ENCODE measurements around the gene CRISPLD2. TPM values are rescaled to one million over a fixed set of nuclear protein-coding genes. Genes with fewer than 3 reads are reported as not detected.

Gene CRISPLD2
- total and polyA plus RNA-seq, 9 of the 15 experiments (the other 6 are each of a cell fraction or from before 2014, with no cell fraction given): 0.03 to 0.24 (median 0.04) TPM; not detected in 4

DNA sequence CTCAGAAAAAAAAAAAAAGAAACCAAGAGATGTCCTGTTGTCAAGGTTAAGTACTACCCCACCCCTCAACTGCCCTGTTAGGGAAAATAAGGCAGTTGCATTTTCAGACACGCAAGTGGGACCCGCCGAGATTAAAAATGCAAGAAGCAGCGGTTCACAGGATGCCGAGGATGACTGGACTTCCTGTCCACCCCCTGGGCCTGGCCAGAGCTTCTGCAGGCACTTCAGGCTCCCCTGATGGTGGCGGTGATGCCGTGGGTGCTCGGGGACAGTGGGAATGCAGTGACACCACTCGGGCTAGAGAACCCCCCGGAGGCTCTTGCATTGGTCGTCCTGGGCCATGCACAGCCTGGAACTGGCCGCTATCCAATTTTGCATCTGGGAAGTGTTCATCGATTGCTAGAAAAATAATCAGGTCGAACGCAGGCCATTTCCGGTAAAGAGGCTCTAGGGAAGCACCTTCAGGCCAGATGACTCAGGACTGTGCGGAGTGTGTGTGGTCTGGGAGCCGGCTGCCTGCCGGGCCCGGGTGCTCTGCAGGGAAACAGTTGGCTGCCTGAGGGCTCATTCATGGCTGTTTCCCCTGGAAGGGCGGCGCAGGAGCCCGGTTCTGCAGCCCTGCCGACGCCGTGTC, 13.4 kb upstream of the CRISPLD2 start (continued):
- TF ChIP-seq GTF2B (IDR thresholded peaks at IDR 0.05; ENCODE audit: extremely low read depth, insufficient read length) (no peak), ZNF274 (IDR thresholded peaks at IDR 0.05; ENCODE audit: borderline replicate concordance, low read depth, low read length) (no peak), SAFB (IDR thresholded peaks at IDR 0.05; ENCODE audit: borderline replicate concordance, low read depth, low read length) (no peak), HLTF (IDR thresholded peaks at IDR 0.05) (no peak), NFIC (IDR thresholded peaks at IDR 0.05) (peak; percentile 77), ARNT (IDR thresholded peaks at IDR 0.05) (no peak), ADNP (tag; IDR thresholded peaks at IDR 0.05) (no peak), MYC (IDR thresholded peaks at IDR 0.05; ENCODE audit: low read depth, low read length) (0 out of 2 replicates have a peak, but pooled peaks have one; percentile 13), MYC (CRISPR knock-in tag; IDR thresholded peaks at IDR 0.05; ENCODE audit: borderline replicate concordance, low read depth) (no peak; the same call in 1 of the 2 replicates), ARID3B (CRISPR knock-in tag; IDR thresholded peaks at IDR 0.05; ENCODE audit: borderline replicate concordance) (no peak), SMARCE1 (IDR thresholded peaks at IDR 0.05) (0 out of 2 replicates have a peak, but pooled peaks have one; percentile 66), PTTG1 (tag; IDR thresholded peaks at IDR 0.05; ENCODE audit: low read depth) (no peak), HMG20A (CRISPR knock-in tag; conservative IDR thresholded peaks at IDR 0.05) (no peak), RAD21 (CRISPR knock-in tag; conservative IDR thresholded peaks at IDR 0.05 in 1 of 2, IDR thresholded peaks at IDR 0.05 in 1 of 2) (peak in 1 of 2 experiments; percentile 39; a peak in 3 of 4 replicates), TFAP4 (CRISPR knock-in tag; IDR thresholded peaks at IDR 0.05; ENCODE audit: borderline replicate concordance) (0 out of 2 replicates have a peak, but pooled peaks have one; percentile 44), ZNF696 (CRISPR knock-in tag; conservative IDR thresholded peaks at IDR 0.05) (no peak), NCOA6 (IDR thresholded peaks at IDR 0.05) (no peak), DMBX1 (CRISPR knock-in tag; IDR thresholded peaks at IDR 0.05; ENCODE audit: borderline replicate concordance) (0 out of 2 replicates have a peak, but pooled peaks have one; percentile 56), ZKSCAN3 (CRISPR knock-in tag; IDR thresholded peaks at IDR 0.05) (no peak), MCM5 (IDR thresholded peaks at IDR 0.05; ENCODE audit: low read depth) (no peak), ZNF140 (CRISPR knock-in tag; IDR thresholded peaks at IDR 0.05) (no peak), MAFG (tag; conservative IDR thresholded peaks at IDR 0.05) (peak; percentile 43; the same call in 1 of the 2 replicates)
- TF ChIP-seq, protein P1, sequence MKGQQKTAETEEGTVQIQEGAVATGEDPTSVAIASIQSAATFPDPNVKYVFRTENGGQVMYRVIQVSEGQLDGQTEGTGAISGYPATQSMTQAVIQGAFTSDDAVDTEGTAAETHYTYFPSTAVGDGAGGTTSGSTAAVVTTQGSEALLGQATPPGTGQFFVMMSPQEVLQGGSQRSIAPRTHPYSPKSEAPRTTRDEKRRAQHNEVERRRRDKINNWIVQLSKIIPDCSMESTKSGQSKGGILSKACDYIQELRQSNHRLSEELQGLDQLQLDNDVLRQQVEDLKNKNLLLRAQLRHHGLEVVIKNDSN (CRISPR knock-in tag; IDR thresholded peaks at IDR 0.05): no peak; the same call in 1 of the 2 replicates
